IMR-90 (cell line): ENCODE measurements around the gene NTM. TPM values are rescaled to one million over a fixed set of nuclear protein-coding genes. Genes with fewer than 3 reads are reported as not detected.

ENCODE experiments used
- ATAC-seq: fragments of 200-7000 bp; cut with Tn5 transposase; 2 replicates; pipeline ENCODE4 v1.9.1; 2020; ENCODE audit warnings: low read depth, mild to moderate bottlenecking, moderate library complexity
- BruUV-seq: library from RNA; stranded (reverse); fragments of 400-500 nt; replicated peaks from 2 replicates; lab custom pipeline; 2021; lab: Mats Ljungman, UMichigan
- CTCF ChIA-PET: fragments of 300-600 bp; formaldehyde crosslinking; extraction: SDS; loops from one replicate; lab custom pipeline; 2021; ENCODE audit warnings: antibody characterized with exemption; lab: Yijun Ruan, JAX
- POLR2A ChIA-PET: fragments of 300-600 bp; sonication (Branson Sonifier 250); formaldehyde crosslinking; loops from one replicate; lab custom pipeline; 2022; ENCODE audit warnings: antibody characterized with exemption; ENCODE audit not compliant: unreplicated experiment; lab: Charles Lee
- DNase-seq: peaks from one replicate; pipeline ENCODE4 v3.0.0; 2013
- H2AFZ ChIP-seq: replicated peaks from 2 replicates; pipeline ENCODE3; 2013; ENCODE audit warnings: low read length, mild to moderate bottlenecking; ENCODE audit not compliant: poor library complexity
- H2AK5ac ChIP-seq: 2 replicates; pipeline ENCODE4 v1.6.1; 2013; ENCODE audit warnings: low read depth, low read length, inconsistent platforms
- H2AK9ac ChIP-seq: replicated peaks from 2 replicates; pipeline ENCODE3; 2013; ENCODE audit warnings: mild to moderate bottlenecking, low read depth, low read length, moderate library complexity; ENCODE audit not compliant: poor library complexity
- H2BK120ac ChIP-seq: 2 replicates; pipeline ENCODE4 v1.6.1; 2013; ENCODE audit warnings: low read depth, low read length, inconsistent platforms
- H2BK15ac ChIP-seq: 3 replicates; pipeline ENCODE4 v1.6.1; 2013; ENCODE audit warnings: low read depth, low read length, inconsistent platforms
- H2BK20ac ChIP-seq: 2 replicates; pipeline ENCODE4 v1.6.1; 2013; ENCODE audit warnings: low read depth, mild to moderate bottlenecking, inconsistent platforms, low read length, moderate library complexity
- H2BK5ac ChIP-seq: 2 replicates; pipeline ENCODE4 v1.6.1; 2013; ENCODE audit warnings: mild to moderate bottlenecking, low read depth, low read length, inconsistent platforms; ENCODE audit not compliant: poor library complexity, severe bottlenecking
- H3K14ac ChIP-seq: replicated peaks from 2 replicates; pipeline ENCODE4 v1.6.1; 2013; ENCODE audit warnings: low read depth, low read length, inconsistent platforms
- H3K18ac ChIP-seq: 2 replicates; pipeline ENCODE4 v1.6.1; 2013; ENCODE audit warnings: low read depth, low read length, control low read depth
- H3K23ac ChIP-seq: 2 replicates; pipeline ENCODE4 v1.6.1; 2013; ENCODE audit warnings: low read depth, low read length, inconsistent platforms
- H3K27ac ChIP-seq: 2 replicates; pipeline ENCODE4 v1.5.1; 2013; ENCODE audit warnings: mild to moderate bottlenecking, control low read depth, low read length; ENCODE audit not compliant: insufficient read depth
- H3K27me3 ChIP-seq: 2 replicates; pipeline ENCODE4 v1.6.1; 2013; ENCODE audit warnings: low read length; ENCODE audit not compliant: control insufficient read depth, insufficient read depth
- H3K36me3 ChIP-seq: 2 replicates; pipeline ENCODE4 v1.6.1; 2013; ENCODE audit warnings: low read length, mixed read lengths; ENCODE audit not compliant: control insufficient read depth, insufficient read depth
- H3K4ac ChIP-seq: 2 replicates; pipeline ENCODE4 v1.6.1; 2013; ENCODE audit warnings: low read depth, low read length, inconsistent platforms
- H3K4me1 ChIP-seq: 2 replicates; pipeline ENCODE4 v1.6.1; 2013; ENCODE audit warnings: low read length, mixed read lengths; ENCODE audit not compliant: control insufficient read depth, insufficient read depth
- H3K4me2 ChIP-seq: 2 replicates; pipeline ENCODE4 v1.6.1; 2013; ENCODE audit warnings: low read depth, mild to moderate bottlenecking, control low read depth, low read length, moderate library complexity
- H3K4me3 ChIP-seq: 2 replicates; pipeline ENCODE4 v1.5.1; 2013; ENCODE audit warnings: low read depth, mild to moderate bottlenecking, control low read depth, low read length, moderate library complexity; ENCODE audit not compliant: insufficient read depth
- H3K56ac ChIP-seq: 2 replicates; pipeline ENCODE4 v1.6.1; 2013; ENCODE audit warnings: low read length, inconsistent platforms; ENCODE audit not compliant: insufficient read depth; ENCODE audit errors: extremely low read depth
- H3K79me1 ChIP-seq, 2 experiments: 2 replicates each; pipeline ENCODE4 v1.6.1; 2013; ENCODE audit warnings: low read length in 2 of 2, inconsistent platforms in 1 of 2, low read depth in 1 of 2
- H3K9ac ChIP-seq: 2 replicates; pipeline ENCODE4 v1.6.1; 2013; ENCODE audit warnings: low read depth, low read length, control low read depth
- H3K9me1 ChIP-seq: 2 replicates; pipeline ENCODE4 v1.6.1; 2013; ENCODE audit warnings: low read length, inconsistent platforms; ENCODE audit not compliant: insufficient read depth
- H3K9me3 ChIP-seq: 2 replicates; pipeline ENCODE4 v1.6.1; 2013; ENCODE audit warnings: low read length; ENCODE audit not compliant: control insufficient read depth, insufficient read depth
- H4K20me1 ChIP-seq: 2 replicates; pipeline ENCODE4 v1.6.1; 2013; ENCODE audit warnings: low read length, inconsistent platforms; ENCODE audit not compliant: insufficient read depth
- H4K5ac ChIP-seq: 2 replicates; pipeline ENCODE4 v1.6.1; 2013; ENCODE audit warnings: mild to moderate bottlenecking, low read depth, low read length, control low read depth
- H4K8ac ChIP-seq, 2 experiments: 2 replicates each; pipeline ENCODE4 v1.6.1; 2013; ENCODE audit warnings: low read depth in 2 of 2, low read length in 2 of 2, control low read depth in 1 of 2, inconsistent platforms in 1 of 2
- H4K91ac ChIP-seq: 2 replicates; pipeline ENCODE4 v1.6.1; 2013; ENCODE audit warnings: low read depth, low read length, inconsistent platforms; ENCODE audit not compliant: insufficient read depth
- POLR2A ChIP-seq: IDR thresholded peaks from 2 replicates; pipeline ENCODE4 v1.6.1; 2012; ENCODE audit warnings: mild to moderate bottlenecking, low read depth, low read length
- USF2 ChIP-seq: fragments of 150-350 bp; IDR thresholded peaks from 2 replicates; pipeline ENCODE4 v1.6.1; 2017; ENCODE audit warnings: mild to moderate bottlenecking, antibody characterized with exemption, low read length, low read depth
- WGBS, 2 experiments: methylation state at CpG; one replicate each; pipeline versions ENCODE4 v1.1.5 to v1.1.7; 2013; ENCODE audit warnings: missing lambda C conversion rate in 2 of 2; ENCODE audit not compliant: insufficient read length in 1 of 2; ENCODE audit errors: extremely low coverage in 2 of 2; 5-methylcytosine and 5-hydroxymethylcytosine counted together
- dilution Hi-C: fragments of 300-500 bp; cut with HindIII; formaldehyde crosslinking; loops from one replicate; pipeline ENCODE4 v1.14.3; 2018; ENCODE audit warnings: low sequenced_read_pairs; ENCODE audit not compliant: unreplicated experiment
- in situ Hi-C: fragments of 300-500 bp; cut with MboI; formaldehyde crosslinking; loops from 3 replicates; pipeline ENCODE4 v1.14.3; 2019; ENCODE audit warnings: low sequenced_read_pairs, inconsistent platforms, mixed read lengths
- intact Hi-C: fragments of 100-400 bp; cut with micrococcal nuclease; formaldehyde crosslinking; loops from 2 replicates; pipeline ENCODE4 v1.10.0; 2022
- polyA plus RNA-seq, 3 experiments: library from polyadenylated mRNA; depleted of rRNA; stranded (reverse); fragments of >200 nt; gene quantifications; 2 replicates each; pipeline ENCODE4 v1.2.3, GENCODE V29; 2012; ENCODE audit warnings: low replicate concordance in 1 of 3
- total RNA-seq: library from RNA; depleted of rRNA; stranded (reverse); fragments of >200 nt; gene quantifications from 2 replicates; pipeline ENCODE4 v1.2.3, GENCODE V29; 2012

NTM gene
- total and polyA plus RNA-seq, 2 of the 4 experiments (the other 2 are of a cell fraction), result 19.5 to 25.5 TPM

- WGBS, 2 experiments, result no CpG with 5 or more reads among the region's 7 CpGs
- Histone ChIP-seq H2BK120ac (no peak overlapping the region), H2AFZ (no peak overlapping the region), H3K14ac (no peak overlapping the region), H3K79me1 (no peaks in the 10 kb centered on the region), H3K9me3 (no peaks in the 10 kb centered on the region), H2AK5ac (no peak overlapping the region), H3K4me1 (no peaks in the 10 kb centered on the region), H4K20me1 (no peaks in the 10 kb centered on the region), H3K4me2 (no peak overlapping the region), H3K23ac (no peak overlapping the region), H3K56ac (no peak overlapping the region), H2BK15ac (no peak overlapping the region), H2AK9ac (no peak overlapping the region), H2BK20ac (no peak overlapping the region), H4K5ac (no peak overlapping the region), H2BK5ac (no peak overlapping the region), H4K91ac (no peak overlapping the region), H3K9ac (no peak overlapping the region), H3K36me3 (no peaks in the 10 kb centered on the region), H3K18ac (no peak overlapping the region), H3K27me3 (no peaks in the 10 kb centered on the region), H3K4ac (no peak overlapping the region), H3K4me3 (no peak overlapping the region), H3K27ac (no peak overlapping the region), H4K8ac (no peak overlapping the region), H3K9me1 (no peaks in the 10 kb centered on the region)
- ATAC-seq (no peak), DNase-seq (no peak)
- no TSS peak for BruUV-seq
- in situ Hi-C loops, result no loop called here
- dilution Hi-C loops, result no loop called here
- ChIA-PET CTCF (no interaction called here), POLR2A (no interaction called here)
- TF ChIP-seq POLR2A (no peak), USF2 (no peak)
- intact Hi-C loops, result no loop called here
Observed at GRCh38 chr11:131572423-131572822, 202.0 kb downstream of the NTM start.
